Activated T-cell treated with anti-CD3 and anti-CD28 coated beads, Interleukin-2, amount 50 U/mL, for 4 hours (primary cell): Measurements from ENCODE around the gene SEC24C. TPM values are rescaled to one million over a fixed set of nuclear protein-coding genes. Genes with fewer than 3 reads are reported as not detected.
"Not testable (repeated sequence)": the region's sequence is repeated elsewhere in the genome, so short reads cannot be mapped to it uniquely, and the experiment has no call there.

Experiments
- ATAC-seq, 2 donors: fragments of 200-7000 bp; cut with Tn5 transposase; one replicate each; pipeline ENCODE4 v1.10.0; 2021
- DNase-seq: peaks from one replicate; pipeline ENCODE4 v3.0.0-alpha.2; 2020
- H3K27me3 Mint-ChIP-seq: one replicate; pipeline ENCODE4 v1.8.0; 2021; ENCODE audit warnings: low read depth, mixed read lengths
- H3K36me3 Mint-ChIP-seq: one replicate; pipeline ENCODE4 v1.8.0; 2022; ENCODE audit warnings: mixed read lengths; ENCODE audit not compliant: insufficient read depth
- H3K4me1 Mint-ChIP-seq: one replicate; pipeline ENCODE4 v1.8.0; 2021; ENCODE audit warnings: low read depth, mixed read lengths
- H3K4me3 Mint-ChIP-seq: one replicate; pipeline ENCODE4 v1.8.0; 2021; ENCODE audit warnings: mild to moderate bottlenecking, moderate library complexity, mixed read lengths
- H3K9me3 Mint-ChIP-seq: one replicate; pipeline ENCODE4 v1.8.0; 2021; ENCODE audit warnings: mixed read lengths
- total RNA-seq, 3 donors: library from RNA; stranded (reverse); gene quantifications; one replicate each; pipeline ENCODE4 v1.2.1, GENCODE V29; 2021

Gene SEC24C
- total RNA-seq, 3 donors from 2014 or later: 101 to 109 (median 107) TPM

- not testable (repeated sequence) for DNase-seq, H3K9me3 Mint-ChIP-seq, H3K27me3 Mint-ChIP-seq, H3K4me3 Mint-ChIP-seq, H3K36me3 Mint-ChIP-seq, ATAC-seq
- peaks cover 20% of the 10 kb centered on the region for H3K4me1 Mint-ChIP-seq
These were observed 3.5 kb upstream of the SEC24C start for GRCh38 chr10:73740501-73741254.

- Mint-ChIP-seq H3K36me3 (peaks cover 5% of the 10 kb centered on the region), H3K27me3 (no peaks in the 10 kb centered on the region), H3K4me3 (peak overlapping the region; percentile 99), H3K9me3 (no peaks in the 10 kb centered on the region), H3K4me1 (peaks cover 30% of the 10 kb centered on the region)
- ATAC-seq (no peak), DNase-seq (no peak)
These were observed 1.8 kb upstream of the SEC24C start for GRCh38 chr10:73742454-73742734.

GRCh38 chr10:73743327-73743904 lies 756 bp upstream of the SEC24C start:
- DNase-seq: no peak
- H3K27me3 Mint-ChIP-seq: no peaks in the 10 kb centered on the region
- no peaks in the 10 kb centered on the region for H3K9me3 Mint-ChIP-seq
- no peak for ATAC-seq
- peaks cover 30% of the 10 kb centered on the region for H3K4me1 Mint-ChIP-seq
- peaks cover 5% of the 10 kb centered on the region for H3K36me3 Mint-ChIP-seq
- H3K4me3 Mint-ChIP-seq: peak overlapping the region; percentile 99

GRCh38 chr10:73744664-73744975 lies 448 bp downstream of the SEC24C start:
- ATAC-seq (peak; percentile 54 to 59), DNase-seq (peak; percentile 43)
- Mint-ChIP-seq H3K9me3 (no peaks in the 10 kb centered on the region), H3K4me1 (peaks cover 36% of the 10 kb centered on the region), H3K36me3 (peaks cover 11% of the 10 kb centered on the region), H3K27me3 (no peaks in the 10 kb centered on the region), H3K4me3 (peak overlapping the region; percentile 99)

GRCh38 chr10:73746721-73747120 lies 2.5 kb downstream of the SEC24C start:
- Mint-ChIP-seq H3K9me3 (no peaks in the 10 kb centered on the region), H3K27me3 (no peaks in the 10 kb centered on the region), H3K4me1 (peaks cover 48% of the 10 kb centered on the region), H3K4me3 (peak overlapping the region; percentile 33), H3K36me3 (peaks cover 20% of the 10 kb centered on the region)
- ATAC-seq (no peak), DNase-seq (no peak)

GRCh38 chr10:73750819-73751218 lies 6.6 kb downstream of the SEC24C start:
- Mint-ChIP-seq H3K9me3 (no peaks in the 10 kb centered on the region), H3K27me3 (no peaks in the 10 kb centered on the region), H3K4me1 (peaks cover 38% of the 10 kb centered on the region), H3K4me3 (no peak overlapping the region), H3K36me3 (peaks cover 27% of the 10 kb centered on the region)
- ATAC-seq (no peak), DNase-seq (no peak)

GRCh38 chr10:73756183-73756582 lies 12.0 kb downstream of the SEC24C start:
- H3K27me3 Mint-ChIP-seq: no peaks in the 10 kb centered on the region
- no peaks in the 10 kb centered on the region for H3K9me3 Mint-ChIP-seq
- peaks cover 50% of the 10 kb centered on the region for H3K4me1 Mint-ChIP-seq
- H3K36me3 Mint-ChIP-seq: peaks cover 34% of the 10 kb centered on the region
- no peak overlapping the region for H3K4me3 Mint-ChIP-seq
- DNase-seq: no peak
- ATAC-seq: no peak

- no peaks in the 10 kb centered on the region for H3K27me3 Mint-ChIP-seq
- DNase-seq (no peak), ATAC-seq (no peak)
- H3K9me3 Mint-ChIP-seq: no peaks in the 10 kb centered on the region
- H3K4me1 Mint-ChIP-seq: peaks cover 64% of the 10 kb centered on the region
- H3K4me3 Mint-ChIP-seq: peak overlapping the region; percentile 51
- H3K36me3 Mint-ChIP-seq: peaks cover 49% of the 10 kb centered on the region
These were observed 14.7 kb downstream of the SEC24C start for GRCh38 chr10:73758704-73759511.

GRCh38 chr10:73759512-73760115 lies 15.4 kb downstream of the SEC24C start:
- peak overlapping the region; percentile 9 for H3K4me3 Mint-ChIP-seq
- no peaks in the 10 kb centered on the region for H3K9me3 Mint-ChIP-seq
- DNase-seq: no peak
- peaks cover 47% of the 10 kb centered on the region for H3K36me3 Mint-ChIP-seq
- ATAC-seq: peak; percentile 58 to 67
- H3K27me3 Mint-ChIP-seq: no peaks in the 10 kb centered on the region
- peaks cover 65% of the 10 kb centered on the region for H3K4me1 Mint-ChIP-seq

- Mint-ChIP-seq H3K4me1 (peaks cover 54% of the 10 kb centered on the region), H3K4me3 (no peak overlapping the region), H3K27me3 (no peaks in the 10 kb centered on the region), H3K36me3 (peaks cover 58% of the 10 kb centered on the region), H3K9me3 (no peaks in the 10 kb centered on the region)
- ATAC-seq (no peak), DNase-seq (no peak)
These were observed 17.6 kb downstream of the SEC24C start for GRCh38 chr10:73761781-73762180.

- Mint-ChIP-seq H3K9me3 (no peaks in the 10 kb centered on the region), H3K27me3 (no peaks in the 10 kb centered on the region), H3K4me3 (no peak overlapping the region), H3K4me1 (peaks cover 48% of the 10 kb centered on the region), H3K36me3 (peaks cover 62% of the 10 kb centered on the region)
- no peak for DNase-seq
- ATAC-seq: peak; percentile 40 to 48
These were observed 18.7 kb downstream of the SEC24C start for GRCh38 chr10:73762915-73763314.

- H3K27me3 Mint-ChIP-seq: no peaks in the 10 kb centered on the region
- no peaks in the 10 kb centered on the region for H3K9me3 Mint-ChIP-seq
- H3K4me3 Mint-ChIP-seq: no peak overlapping the region
- ATAC-seq: peak; percentile 23 to 33
- DNase-seq: no peak
- peaks cover 44% of the 10 kb centered on the region for H3K4me1 Mint-ChIP-seq
- H3K36me3 Mint-ChIP-seq: peaks cover 65% of the 10 kb centered on the region
These were observed 19.2 kb downstream of the SEC24C start for GRCh38 chr10:73763343-73763742.

- no peak overlapping the region for H3K4me3 Mint-ChIP-seq
- no peaks in the 10 kb centered on the region for H3K27me3 Mint-ChIP-seq
- peaks cover 42% of the 10 kb centered on the region for H3K4me1 Mint-ChIP-seq
- no peaks in the 10 kb centered on the region for H3K9me3 Mint-ChIP-seq
- no peak for ATAC-seq
- H3K36me3 Mint-ChIP-seq: peaks cover 70% of the 10 kb centered on the region
- no peak for DNase-seq
These were observed 20.9 kb downstream of the SEC24C start for GRCh38 chr10:73765066-73765465.

GRCh38 chr10:73768881-73769280 lies 24.7 kb downstream of the SEC24C start:
- Mint-ChIP-seq H3K4me1 (peaks cover 28% of the 10 kb centered on the region), H3K4me3 (no peak overlapping the region), H3K9me3 (no peaks in the 10 kb centered on the region), H3K27me3 (no peaks in the 10 kb centered on the region), H3K36me3 (peaks cover 46% of the 10 kb centered on the region)
- ATAC-seq (peak; percentile 19 to 23), DNase-seq (peak; percentile 64)
